Measurements from ENCODE around the gene PRSS12.

- TF ChIP-seq ZNF396 (CRISPR knock-in tag; IDR thresholded peaks at IDR 0.05; ENCODE audit: borderline replicate concordance) (no peak), MAX (CRISPR knock-in tag; IDR thresholded peaks at IDR 0.05) (no peak), USF2 (CRISPR knock-in tag; IDR thresholded peaks at IDR 0.05) (no peak), CTCF (IDR thresholded peaks at IDR 0.05) (no peak), JUN (CRISPR knock-in tag; IDR thresholded peaks at IDR 0.05) (no peak), SMAD3 (CRISPR knock-in tag; IDR thresholded peaks at IDR 0.05; ENCODE audit: borderline replicate concordance) (no peak), STAT6 (CRISPR knock-in tag; conservative IDR thresholded peaks at IDR 0.05; ENCODE audit: low read depth) (no peak), E2F1 (CRISPR knock-in tag; IDR thresholded peaks at IDR 0.05) (no peak)
Observed at GRCh38 chr4:118327554-118328241, 25.1 kb downstream of the PRSS12 start.

Data from WTC11 (cell line).